K562 (cell line): ENCODE data around the gene ARHGAP28. TPM values are rescaled to one million over a fixed set of nuclear protein-coding genes. Genes with fewer than 3 reads are reported as not detected.

Experiments used
- ATAC-seq: fragments of 200-7000 bp; cut with Tn5 transposase; 3 replicates; pipeline ENCODE4 v1.9.1; 2020; ENCODE audit warnings: moderate library complexity
- BruUV-seq: library from RNA; stranded (reverse); fragments of 400-500 nt; replicated peaks from 2 replicates; lab custom pipeline; 2021; lab: Mats Ljungman, UMichigan
- CTCF ChIA-PET: fragments of 300-600 bp; formaldehyde crosslinking; extraction: SDS; loops from one replicate; lab custom pipeline; 2021; ENCODE audit warnings: low intra/inter-chr PET ratio; lab: Yijun Ruan, JAX
- POLR2A ChIA-PET: fragments of 300-600, 350-650 bp; sonication (Branson Sonifier 250); formaldehyde crosslinking; extraction: SDS; loops from one replicate; lab custom pipeline; 2021; ENCODE audit warnings: antibody characterized with exemption, inconsistent platforms; lab: Yijun Ruan, JAX
- DNase-seq, 4 experiments: peaks; one replicate each; pipeline versions ENCODE4 v3.0.0 to v3.0.0-alpha.2; 2011 to 2018; ENCODE audit warnings: low spot score in 3 of 4, mixed read lengths in 3 of 4; ENCODE audit errors: extremely low read depth in 1 of 4
- FAIRE-seq: peaks from 2 replicates; lab custom pipeline; 2011; peaks lifted over from hg19 to GRCh38; lab: Jason Lieb, UNC
- H2AFZ ChIP-seq: 2 replicates; pipeline ENCODE4 v1.6.0; 2011; ENCODE audit warnings: low read depth, low read length, control low read depth, inconsistent platforms
- H3K27ac ChIP-seq: fragments of 200-600 bp; 3 replicates; pipeline ENCODE4 v1.8.0; 2011; ENCODE audit warnings: low read depth, mild to moderate bottlenecking, control low read depth, inconsistent platforms, low read length, moderate library complexity, mixed read lengths; ENCODE audit errors: extremely low read depth
- H3K27me3 ChIP-seq, 2 experiments: fragments of 300-600 bp in 1 of 2; 2 replicates in 1 of 2; 3 replicates in 1 of 2; pipeline versions ENCODE4 v1.6.0 to v1.8.0; 2011; ENCODE audit warnings: inconsistent platforms in 2 of 2, low read length in 2 of 2, mild to moderate bottlenecking in 1 of 2, mixed read lengths in 1 of 2, moderate library complexity in 1 of 2; ENCODE audit not compliant: control insufficient read depth in 2 of 2, insufficient read depth in 2 of 2
- H3K36me3 ChIP-seq: fragments of 300-600 bp; 3 replicates; pipeline ENCODE4 v1.8.0; 2011; ENCODE audit warnings: mild to moderate bottlenecking, low read length, inconsistent platforms; ENCODE audit not compliant: control insufficient read depth, insufficient read depth
- H3K4me1 ChIP-seq, 2 experiments: fragments of 200-600 bp in 1 of 2; replicated peaks in 1 of 2; 2 replicates in 1 of 2; 3 replicates in 1 of 2; pipeline versions ENCODE4 v1.5.1 to v1.8.0; 2011; ENCODE audit warnings: inconsistent platforms in 2 of 2, low read length in 2 of 2, mild to moderate bottlenecking in 1 of 2, mixed read lengths in 1 of 2, moderate library complexity in 1 of 2; ENCODE audit not compliant: control insufficient read depth in 2 of 2, insufficient read depth in 2 of 2
- H3K4me2 ChIP-seq: 2 replicates; pipeline ENCODE4 v1.6.1; 2011; ENCODE audit warnings: low read length, control low read depth, inconsistent platforms, mixed read lengths; ENCODE audit not compliant: insufficient read depth
- H3K4me3 ChIP-seq: fragments of 200-600 bp; sonication (generic), shearing (Covaris generic); 2 replicates; pipeline ENCODE4 v1.5.1; 2016; ENCODE audit warnings: control low read depth, inconsistent platforms
- H3K79me2 ChIP-seq: fragments of 200-600 bp; 3 replicates; pipeline ENCODE4 v1.8.0; 2011; ENCODE audit warnings: low read length, inconsistent platforms; ENCODE audit not compliant: control insufficient read depth, insufficient read depth
- H3K9ac ChIP-seq, 2 experiments: 2 replicates each; pipeline versions ENCODE4 v1.6.0 to v1.6.1; 2011; ENCODE audit warnings: low read depth in 2 of 2, low read length in 2 of 2, control low read depth in 1 of 2, inconsistent platforms in 1 of 2, mild to moderate bottlenecking in 1 of 2, mixed read lengths in 1 of 2; ENCODE audit not compliant: insufficient read depth in 1 of 2
- H3K9me1 ChIP-seq: one replicate; pipeline ENCODE4 v1.6.0; 2011; ENCODE audit warnings: inconsistent platforms, mild to moderate bottlenecking, low read length, moderate library complexity; ENCODE audit not compliant: control insufficient read depth, insufficient read depth
- H3K9me3 ChIP-seq: replicated peaks from 2 replicates; pipeline ENCODE4 v1.5.1; 2011; ENCODE audit warnings: low read depth, low read length, inconsistent platforms; ENCODE audit not compliant: control insufficient read depth, insufficient read depth
- H4K20me1 ChIP-seq: replicated peaks from 2 replicates; pipeline ENCODE4 v1.6.1; 2011; ENCODE audit warnings: low read length, inconsistent platforms, mixed read lengths; ENCODE audit not compliant: control insufficient read depth, insufficient read depth
- FOXK1 ChIP-seq: sonication (generic); formaldehyde crosslinking; IDR thresholded peaks from 2 replicates; pipeline ENCODE4 v1.8.0; 2022; ENCODE audit warnings: missing genetic modification reagents, mild to moderate bottlenecking, borderline replicate concordance
- HDAC1 ChIP-seq, 2 experiments: fragments of 450-650 bp; IDR thresholded peaks; 2 replicates each; pipeline ENCODE4 v1.6.1; 2016 to 2017; ENCODE audit warnings: inconsistent platforms in 1 of 2, mild to moderate bottlenecking in 1 of 2, moderate library complexity in 1 of 2
- RAD21 ChIP-seq, 2 experiments: fragments of 250-450 bp in 1 of 2; fragments of 450-650 bp in 1 of 2; sonication (Bioruptor Pico) in 1 of 2; formaldehyde crosslinking in 1 of 2; IDR thresholded peaks in 1 of 2; conservative IDR thresholded peaks in 1 of 2; 2 replicates each; pipeline versions ENCODE4 v1.4.0 to v1.8.0; 2020 to 2022; ENCODE audit warnings: mild to moderate bottlenecking in 2 of 2, moderate library complexity in 1 of 2
- WGBS: fragments of 100-300 bp; shearing (Covaris generic); methylation state at CpG from one replicate; pipeline ENCODE4 v1.1.6; 2016; ENCODE audit warnings: low coverage, mixed read lengths; ENCODE audit not compliant: insufficient coverage; ENCODE audit errors: missing lambda C conversion rate; 5-methylcytosine and 5-hydroxymethylcytosine counted together
- in situ Hi-C: fragments of 300-500 bp; cut with MboI; formaldehyde crosslinking; loops from 4 replicates; pipeline ENCODE4 v1.15.0; 2018; ENCODE audit warnings: inconsistent platforms, mixed read lengths
- intact Hi-C: fragments of 100-400 bp; cut with micrococcal nuclease; formaldehyde crosslinking; loops from 2 replicates; pipeline ENCODE4 v1.14.2; 2022
- polyA plus RNA-seq, 8 experiments: library from polyadenylated mRNA; depleted of rRNA in 4 of 8; stranded (reverse) in 5 of 8; unstranded in 3 of 8; fragments of >200 nt; fragmentation: Nextera tagmentation in 2 of 8; fragmentation: Illumina TruSeq in 1 of 8; extraction: Ambion mirVana in 2 of 8; extraction: Trizol in 1 of 8; gene quantifications; 2 replicates each; pipeline versions ENCODE4 v1.2.1 to v1.2.3, GENCODE V29; 2011 to 2014; ENCODE audit warnings: inconsistent platforms in 1 of 8, missing spikeins in 1 of 8
- total RNA-seq, 7 experiments: library from RNA; depleted of rRNA in 6 of 7; stranded (reverse); fragments of >200 nt in 6 of 7; fragmentation: Illumina TruSeq in 2 of 7; extraction: Trizol in 2 of 7; gene quantifications; 2 replicates each; pipeline versions ENCODE4 v1.2.1 to v1.2.3, GENCODE V29; 2011 to 2021; ENCODE audit warnings: low replicate concordance in 1 of 7
- TF ChIP-seq, protein P1 (sequence below), 3 experiments: IDR thresholded peaks in 2 of 3; conservative IDR thresholded peaks in 1 of 3; 2 replicates each; pipeline ENCODE4 v1.5.1; 2011 to 2012; ENCODE audit warnings: low read length in 3 of 3, mild to moderate bottlenecking in 3 of 3, control low read depth in 2 of 3, improper control_type of control experiment in 1 of 3, inconsistent platforms in 1 of 3, low read depth in 1 of 3, mixed read lengths in 1 of 3, moderate library complexity in 1 of 3; ENCODE audit not compliant: insufficient read depth in 2 of 3

The ARHGAP28 gene
- total and polyA plus RNA-seq, 9 of the 15 experiments (the other 6 are each of a cell fraction or from before 2014, with no cell fraction given) = 0.93 to 5.9 (median 5.0) TPM

- TF ChIP-seq, protein P1, sequence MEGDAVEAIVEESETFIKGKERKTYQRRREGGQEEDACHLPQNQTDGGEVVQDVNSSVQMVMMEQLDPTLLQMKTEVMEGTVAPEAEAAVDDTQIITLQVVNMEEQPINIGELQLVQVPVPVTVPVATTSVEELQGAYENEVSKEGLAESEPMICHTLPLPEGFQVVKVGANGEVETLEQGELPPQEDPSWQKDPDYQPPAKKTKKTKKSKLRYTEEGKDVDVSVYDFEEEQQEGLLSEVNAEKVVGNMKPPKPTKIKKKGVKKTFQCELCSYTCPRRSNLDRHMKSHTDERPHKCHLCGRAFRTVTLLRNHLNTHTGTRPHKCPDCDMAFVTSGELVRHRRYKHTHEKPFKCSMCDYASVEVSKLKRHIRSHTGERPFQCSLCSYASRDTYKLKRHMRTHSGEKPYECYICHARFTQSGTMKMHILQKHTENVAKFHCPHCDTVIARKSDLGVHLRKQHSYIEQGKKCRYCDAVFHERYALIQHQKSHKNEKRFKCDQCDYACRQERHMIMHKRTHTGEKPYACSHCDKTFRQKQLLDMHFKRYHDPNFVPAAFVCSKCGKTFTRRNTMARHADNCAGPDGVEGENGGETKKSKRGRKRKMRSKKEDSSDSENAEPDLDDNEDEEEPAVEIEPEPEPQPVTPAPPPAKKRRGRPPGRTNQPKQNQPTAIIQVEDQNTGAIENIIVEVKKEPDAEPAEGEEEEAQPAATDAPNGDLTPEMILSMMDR (IDR thresholded peaks at IDR 0.05 in 2 of 3, conservative IDR thresholded peaks at IDR 0.05 in 1 of 3; ENCODE audit: insufficient read depth in 2 of 3, low read depth in 1 of 3, low read length in 3 of 3) = peak in 1 of 3 experiments; percentile 35; a peak in 2 of 6 replicates
- peak in 1 of 2 experiments; percentile 21; a peak in 1 of 4 replicates for TF ChIP-seq RAD21 (CRISPR knock-in tag; conservative IDR thresholded peaks at IDR 0.05 in 1 of 2, IDR thresholded peaks at IDR 0.05 in 1 of 2)
- TF ChIP-seq, all 486 proteins: peak for 3
Observed at GRCh38 chr18:6874315-6874714, 144.8 kb downstream of the ARHGAP28 start (continued).

GRCh38 chr18:6875749-6876148, 146.2 kb downstream of the ARHGAP28 start:
- Histone ChIP-seq H3K4me3 (no peak overlapping the region), H3K9ac (no peak overlapping the region), H4K20me1 (no peaks in the 10 kb centered on the region), H3K36me3 (no peaks in the 10 kb centered on the region), H2AFZ (no peak overlapping the region), H3K9me3 (no peaks in the 10 kb centered on the region), H3K27ac (no peak overlapping the region), H3K9me1 (no peaks in the 10 kb centered on the region), H3K79me2 (no peaks in the 10 kb centered on the region), H3K27me3 (peaks cover 0 to 10% of the 10 kb centered on the region in 2 experiments; a peak in 1 of 5 replicates), H3K4me2 (no peak overlapping the region), H3K4me1 (no peaks in the 10 kb centered on the region)
- CTCF ChIA-PET = no interaction called here
- DNase-seq (no peak), ATAC-seq (no peak), FAIRE-seq (no peak)
- POLR2A ChIA-PET = no interaction called here
- no peak for TF ChIP-seq FOXK1
- no peak for TF ChIP-seq HDAC1 (IDR thresholded peaks at IDR 0.05)
- in situ Hi-C loops = loop anchor here (25.0 kb wide), 1 partner anchor 1813 kb away; no protein-coding TSS in a partner anchor
- no TSS peak for BruUV-seq
- WGBS = 2% methylated on average over 6 of the region's 6 CpGs
- intact Hi-C loops = no loop called here
